Nephron progenitor cell (in vitro differentiated cells): Measurements from ENCODE around the gene TEX13A.

Source experiments
- DNase-seq: peaks from one replicate; pipeline ENCODE4 v3.0.0; 2021
- H3K27ac Mint-ChIP-seq: 2 replicates; pipeline ENCODE4 v1.8.0; 2021; ENCODE audit warnings: mild to moderate bottlenecking, moderate library complexity, mixed read lengths
- H3K27me3 Mint-ChIP-seq: 2 replicates; pipeline ENCODE4 v1.8.0; 2021; ENCODE audit warnings: mild to moderate bottlenecking, low read depth, mixed read lengths; ENCODE audit not compliant: poor library complexity
- H3K36me3 Mint-ChIP-seq: 2 replicates; pipeline ENCODE4 v1.8.0; 2021; ENCODE audit warnings: low read depth, mixed read lengths
- H3K4me1 Mint-ChIP-seq: 2 replicates; pipeline ENCODE4 v1.8.0; 2021; ENCODE audit warnings: mixed read lengths
- H3K4me3 Mint-ChIP-seq: 2 replicates; pipeline ENCODE4 v1.8.0; 2021; ENCODE audit warnings: mild to moderate bottlenecking, moderate library complexity, mixed read lengths
- H3K9me3 Mint-ChIP-seq: 2 replicates; pipeline ENCODE4 v1.8.0; 2021; ENCODE audit warnings: mild to moderate bottlenecking, moderate library complexity, mixed read lengths
- CTCF ChIP-seq: fragments of 200-600 bp; sonication (generic); IDR thresholded peaks from 2 replicates; pipeline ENCODE4 v1.5.0; 2021; ENCODE audit warnings: antibody characterized with exemption

TEX13A gene

DNA sequence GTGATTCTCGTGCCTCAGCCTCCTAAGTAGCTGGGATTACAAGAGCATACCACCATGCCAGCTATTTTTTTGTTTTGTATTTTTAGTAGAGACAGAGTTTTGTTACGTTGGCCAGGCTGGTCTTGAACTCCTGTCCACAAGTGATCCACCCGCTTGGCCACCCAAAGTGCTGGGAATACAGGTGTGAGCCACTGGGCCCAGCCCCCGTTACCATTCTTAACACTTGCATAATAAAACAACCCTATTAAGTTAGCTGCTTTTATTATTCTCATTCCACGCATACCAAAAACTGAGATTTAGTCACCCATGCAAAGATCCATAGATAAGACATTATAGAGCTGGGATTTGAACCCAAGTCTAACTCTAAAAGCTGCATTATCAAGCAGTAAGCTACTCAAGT lies 6.0 kb upstream of the TEX13A start:
- Mint-ChIP-seq H3K9me3 (peaks cover 11% of the 10 kb centered on the region), H3K36me3 (no peaks in the 10 kb centered on the region), H3K27ac (no peak overlapping the region), H3K27me3 (no peaks in the 10 kb centered on the region), H3K4me3 (no peak overlapping the region), H3K4me1 (no peaks in the 10 kb centered on the region)
- DNase-seq: no peak
- TF ChIP-seq CTCF: no peak

DNA sequence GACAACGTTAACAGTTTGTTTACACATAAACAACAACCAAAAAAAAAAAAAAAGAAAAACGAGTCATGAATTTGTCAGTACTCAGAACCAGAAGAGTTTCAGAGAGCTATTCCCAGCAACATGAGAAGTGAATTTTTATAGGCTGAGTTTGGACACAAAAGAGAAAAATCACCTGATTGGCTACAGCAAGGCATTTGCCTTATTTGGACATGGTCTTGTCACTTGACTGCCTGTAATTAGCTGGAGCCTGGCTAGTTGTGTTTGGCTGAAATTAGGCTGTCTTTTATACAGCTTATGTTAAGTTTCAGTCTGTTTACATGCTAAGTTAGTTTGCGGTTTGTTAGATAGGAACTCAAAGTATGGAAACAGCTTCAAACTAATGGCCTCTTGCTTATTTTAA lies 880 bp upstream of the TEX13A start:
- no peak overlapping the region for H3K4me3 Mint-ChIP-seq
- H3K9me3 Mint-ChIP-seq: peaks cover 40% of the 10 kb centered on the region
- H3K36me3 Mint-ChIP-seq: no peaks in the 10 kb centered on the region
- no peak for DNase-seq
- TF ChIP-seq CTCF: no peak
- H3K27me3 Mint-ChIP-seq: no peaks in the 10 kb centered on the region
- no peak overlapping the region for H3K27ac Mint-ChIP-seq
- H3K4me1 Mint-ChIP-seq: no peaks in the 10 kb centered on the region

DNA sequence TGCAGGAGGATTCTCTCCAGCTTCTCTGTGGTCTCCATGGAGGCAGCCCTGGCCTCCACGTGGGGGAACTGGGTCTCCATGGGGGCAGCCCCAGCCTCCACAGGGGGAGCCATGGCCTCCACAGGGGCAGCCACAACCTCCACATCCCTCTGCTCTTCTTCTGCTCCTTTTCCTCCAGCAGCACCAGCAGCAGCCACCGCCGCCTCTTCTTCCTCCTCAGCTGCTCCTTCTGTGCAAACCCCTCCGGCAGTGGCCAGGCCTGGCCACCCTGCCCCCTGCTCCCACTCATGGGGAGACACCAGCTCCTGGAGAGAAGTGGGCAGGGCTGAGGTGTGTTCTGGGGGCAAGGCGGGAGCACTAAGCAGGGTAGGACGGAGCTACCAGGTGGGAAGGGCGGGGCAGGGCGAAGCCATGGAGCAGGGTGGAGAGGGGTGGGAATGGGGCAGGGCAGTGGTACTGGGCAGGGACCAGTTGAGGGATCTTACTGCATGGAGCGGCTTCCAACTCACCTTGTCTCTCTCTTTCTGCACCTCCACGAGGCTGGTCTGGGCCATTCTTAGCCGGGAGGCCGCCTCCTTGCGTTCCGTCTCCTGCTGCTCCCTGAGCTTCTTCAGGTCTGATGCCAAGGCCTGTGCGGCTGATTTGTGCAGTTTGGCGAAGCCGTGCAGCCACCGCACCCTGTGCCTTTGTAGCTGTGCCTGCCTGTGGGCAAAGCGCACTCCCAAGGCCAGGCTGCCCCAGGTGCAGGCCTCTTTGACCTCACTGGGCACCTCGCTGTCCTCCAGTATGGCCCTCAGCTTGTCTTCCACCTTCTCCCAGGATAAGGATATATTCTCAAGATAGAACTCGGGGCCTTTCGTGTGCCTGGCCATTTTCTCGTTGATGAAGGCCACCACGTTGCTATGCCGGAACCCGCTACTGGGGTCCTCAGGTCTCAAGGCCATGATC lies 766 bp downstream of the TEX13A start:
- no peak overlapping the region for H3K4me3 Mint-ChIP-seq
- H3K4me1 Mint-ChIP-seq: no peaks in the 10 kb centered on the region
- H3K9me3 Mint-ChIP-seq: peaks cover 52% of the 10 kb centered on the region
- H3K27me3 Mint-ChIP-seq: no peaks in the 10 kb centered on the region
- no peak for TF ChIP-seq CTCF
- no peak overlapping the region for H3K27ac Mint-ChIP-seq
- no peaks in the 10 kb centered on the region for H3K36me3 Mint-ChIP-seq
- DNase-seq: no peak

GRCh38 chrX:105211066-105211575 lies 9.4 kb downstream of the TEX13A start:
- H3K36me3 Mint-ChIP-seq: no peaks in the 10 kb centered on the region

GRCh38 chrX:105210258-105210657 lies 10.2 kb downstream of the TEX13A start:
- Mint-ChIP-seq H3K36me3 (no peaks in the 10 kb centered on the region), H3K27me3 (peaks cover 3% of the 10 kb centered on the region), H3K4me3 (no peak overlapping the region), H3K9me3 (peaks cover 29% of the 10 kb centered on the region), H3K4me1 (no peaks in the 10 kb centered on the region), H3K27ac (peak overlapping the region; percentile 10)
- TF ChIP-seq CTCF: no peak
- no peak for DNase-seq

More at GRCh38 chrX:105211066-105211575, 9.4 kb downstream of the TEX13A start:
- Mint-ChIP-seq H3K27ac (no peak overlapping the region), H3K4me3 (no peak overlapping the region), H3K4me1 (no peaks in the 10 kb centered on the region), H3K9me3 (peaks cover 34% of the 10 kb centered on the region), H3K27me3 (peaks cover 3% of the 10 kb centered on the region)
- no peak for TF ChIP-seq CTCF
- DNase-seq: no peak
